GM18868 (cell line): ENCODE data around the gene FAM43A.
A peak's percentile ranks its signal among the peaks of the same experiment; 100 is the strongest.

Source experiments
- ATAC-seq: cut with Tn5 transposase; IDR thresholded peaks from one replicate; pipeline ENCODE4 v1.9.1; 2021; ENCODE audit warnings: mild to moderate bottlenecking, moderate library complexity; ENCODE audit not compliant: unreplicated experiment

Gene FAM43A, protein sequence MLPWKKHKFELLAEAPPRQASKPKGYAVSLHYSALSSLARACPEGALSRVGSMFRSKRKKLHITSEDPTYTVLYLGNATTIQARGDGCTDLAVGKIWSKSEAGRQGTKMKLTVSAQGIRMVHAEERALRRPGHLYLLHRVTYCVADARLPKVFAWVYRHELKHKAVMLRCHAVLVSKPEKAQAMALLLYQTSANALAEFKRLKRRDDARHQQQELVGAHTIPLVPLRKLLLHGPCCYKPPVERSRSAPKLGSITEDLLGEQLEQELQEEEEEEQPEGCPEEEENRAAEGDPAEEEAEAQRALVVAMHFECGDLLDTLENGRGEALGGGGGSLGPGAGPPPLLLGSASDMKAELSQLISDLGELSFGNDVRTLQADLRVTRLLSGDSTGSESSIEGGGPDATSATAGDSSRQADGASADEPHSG

DNA sequence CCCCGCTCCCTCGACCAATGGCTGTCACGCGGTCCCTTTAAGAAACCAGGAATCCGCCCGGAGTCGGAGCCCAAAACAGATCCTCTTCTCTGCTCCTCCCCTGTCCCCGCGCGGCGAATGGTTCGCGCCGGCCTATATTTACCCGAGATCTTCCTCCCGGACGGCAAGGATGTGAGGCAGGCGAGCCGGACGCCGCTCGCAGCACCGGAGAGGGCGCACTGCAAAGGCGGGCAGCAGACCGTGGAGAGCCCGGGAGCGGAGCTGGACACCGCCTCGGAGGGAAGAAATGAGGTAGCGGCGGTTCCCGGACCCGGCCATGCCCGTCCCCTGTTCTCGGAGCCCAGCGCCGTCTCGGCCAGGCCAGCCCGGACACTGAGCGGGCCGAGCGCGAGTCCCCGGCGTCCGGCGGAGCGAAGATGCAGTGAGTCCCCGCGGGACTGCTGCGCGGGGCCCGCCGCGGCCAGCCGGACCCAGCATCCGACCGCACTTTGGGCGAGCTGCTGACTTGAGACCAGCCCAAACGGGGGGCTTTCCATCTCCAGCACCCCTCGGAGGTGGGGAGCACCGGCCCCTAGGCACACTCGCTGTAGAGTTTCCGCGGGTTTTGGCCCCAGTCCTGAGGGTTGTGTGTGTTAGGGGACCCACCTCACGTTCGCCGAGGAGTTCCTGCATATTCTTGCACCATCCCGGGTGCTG is at the start of gene FAM43A:
TSS of gene FAM43A (plus strand) at position 166 of the 696 bp plus-strand sequence. CDS start 944 bp downstream, outside the sequence.
- peak; percentile 36 for ATAC-seq

DNA sequence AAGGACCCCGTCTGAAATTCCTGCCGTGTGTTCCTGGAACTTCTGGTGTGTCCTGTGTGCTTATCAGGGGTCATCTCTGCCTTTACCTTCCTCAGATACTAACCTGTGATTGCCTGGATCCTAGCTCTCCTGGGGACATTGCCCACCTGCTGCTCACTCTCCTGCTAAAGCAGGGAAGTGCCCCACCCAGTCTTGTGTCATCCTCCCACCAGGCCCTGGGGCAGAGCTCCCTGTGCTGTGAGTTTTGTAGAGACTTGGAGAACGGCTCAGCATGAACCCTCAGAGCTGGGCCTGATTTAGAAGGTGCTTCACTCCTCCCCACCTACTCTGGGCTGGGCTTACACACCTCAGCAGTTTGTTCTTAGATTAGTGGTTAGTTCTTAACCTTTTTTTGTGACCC is 48.6 kb upstream of the FAM43A start:
- ATAC-seq, result no peak

DNA sequence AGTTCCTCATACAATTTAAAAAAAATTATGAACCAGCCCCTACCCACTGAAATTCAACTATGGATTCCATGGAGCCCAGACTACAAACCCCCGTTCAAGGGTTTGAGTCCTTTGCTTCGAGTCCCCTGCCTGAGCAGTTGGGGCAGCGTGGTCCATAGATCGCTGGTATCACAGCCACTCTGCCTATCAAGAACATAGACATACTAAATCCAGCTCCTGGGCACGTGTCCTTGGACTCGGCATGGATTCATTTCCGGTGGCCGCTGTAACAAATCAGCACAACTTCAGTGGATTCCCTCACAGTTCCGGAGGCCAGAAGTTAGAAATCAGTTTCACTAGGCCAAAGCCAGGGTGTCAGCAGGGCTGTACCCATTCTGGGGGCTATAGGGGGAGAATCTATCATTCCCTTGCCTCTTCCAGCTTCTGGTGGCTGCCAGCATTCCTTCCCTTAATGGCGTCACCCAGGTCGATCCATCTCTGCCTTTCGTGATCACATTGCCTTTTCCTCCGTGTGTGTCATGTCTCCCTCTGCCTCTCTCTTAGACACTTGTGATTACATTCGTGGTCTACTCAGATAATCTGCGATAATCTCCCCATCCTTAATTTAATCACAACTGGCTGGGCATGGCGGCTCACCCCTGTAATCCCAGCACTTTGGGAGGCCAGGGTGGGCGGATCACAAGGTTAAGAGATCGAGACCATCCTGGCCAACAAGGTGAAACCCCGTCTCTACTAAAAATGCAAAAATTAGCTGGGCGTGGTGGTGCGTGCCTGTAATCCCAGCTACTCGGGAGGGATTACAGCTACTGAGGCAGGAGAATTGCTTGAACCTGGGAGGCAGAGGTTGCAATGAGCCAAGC is 47.9 kb upstream of the FAM43A start:
- no peak for ATAC-seq

DNA sequence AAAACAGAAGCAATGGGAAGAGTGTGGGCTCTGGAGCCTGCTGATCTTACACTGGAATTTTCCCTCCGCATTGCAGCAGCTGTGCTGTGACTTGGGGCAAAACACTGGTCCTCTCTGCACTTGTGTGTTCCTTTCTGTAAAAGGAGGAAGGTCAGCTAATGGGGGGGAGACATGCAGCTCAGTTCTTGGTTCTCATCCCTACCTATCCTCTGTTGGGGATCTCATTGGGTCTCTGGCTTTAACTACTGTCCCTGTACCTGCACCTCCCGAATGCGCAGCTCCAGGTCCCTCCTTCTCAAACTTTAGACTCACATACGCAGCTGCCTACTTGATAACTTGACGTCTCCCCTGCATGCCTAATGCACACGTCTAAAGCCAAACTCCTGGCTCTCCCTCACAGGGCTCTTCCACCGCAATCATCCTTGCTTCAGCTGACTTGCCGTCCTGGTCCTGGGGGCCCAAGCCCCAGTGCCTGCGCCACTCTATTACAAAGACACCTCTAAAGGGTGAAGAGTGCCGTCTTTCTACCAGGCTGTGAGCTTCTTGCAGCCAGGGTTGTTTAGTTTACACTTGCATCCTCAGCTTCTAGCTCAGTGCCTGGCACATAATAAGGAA is 46.6 kb upstream of the FAM43A start:
- ATAC-seq, result no peak

DNA sequence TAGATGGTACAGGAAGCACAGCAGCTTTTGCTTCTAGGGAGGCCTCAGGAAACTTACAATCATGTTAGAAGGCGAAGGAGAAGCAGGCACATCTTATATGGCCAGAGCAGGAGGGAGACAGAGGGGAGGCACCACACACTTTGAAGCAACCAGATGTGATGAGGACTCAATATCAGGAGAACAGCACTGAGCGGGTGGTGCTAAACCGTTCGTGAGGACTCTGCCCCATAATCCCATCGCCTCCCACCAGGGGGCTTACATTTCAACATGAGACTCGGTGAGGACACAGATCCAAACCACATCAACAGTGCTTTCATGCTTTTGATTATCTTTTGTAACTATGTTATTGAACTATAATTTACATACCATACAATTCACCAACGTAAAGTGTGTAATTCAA is 44.9 kb upstream of the FAM43A start:
- ATAC-seq, result no peak

DNA sequence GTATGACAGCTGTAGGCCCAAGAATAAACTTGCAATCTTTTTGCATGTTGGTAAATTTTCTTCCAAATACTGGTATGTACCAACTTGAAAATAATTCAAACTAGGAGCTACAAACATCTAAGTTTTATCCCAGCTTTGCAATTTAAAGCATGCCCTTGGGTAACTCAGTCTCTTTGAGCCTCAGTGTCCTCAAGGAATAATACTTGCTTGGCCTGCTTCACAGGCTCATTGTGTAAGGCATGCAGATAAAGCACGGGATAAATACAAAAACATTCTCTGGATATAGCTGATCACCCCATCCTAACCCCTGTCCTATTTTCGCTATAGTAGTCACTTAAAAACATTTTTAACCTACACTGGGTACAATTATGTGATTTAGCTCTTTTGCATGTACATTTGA is 42.9 kb upstream of the FAM43A start:
- no peak for ATAC-seq

DNA sequence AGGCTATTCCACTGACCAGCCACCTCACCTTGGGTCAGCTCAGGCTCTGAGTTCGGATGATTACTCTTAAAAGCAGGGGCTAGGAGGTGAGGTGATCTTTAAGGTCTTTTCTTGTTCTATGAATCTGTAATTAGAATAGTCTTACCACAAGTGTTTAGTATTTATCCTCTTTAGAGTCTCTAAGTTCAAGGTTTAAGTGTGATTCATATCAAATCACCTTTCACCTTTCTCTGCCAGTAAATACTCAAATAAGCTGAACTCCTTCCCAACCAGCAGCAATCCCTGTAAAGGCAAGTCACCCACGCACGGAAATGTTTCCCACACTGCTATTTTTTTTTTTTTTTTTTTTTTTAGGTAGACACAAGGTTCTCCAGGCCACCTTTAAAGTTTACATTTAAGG is 37.9 kb upstream of the FAM43A start:
- no peak for ATAC-seq

DNA sequence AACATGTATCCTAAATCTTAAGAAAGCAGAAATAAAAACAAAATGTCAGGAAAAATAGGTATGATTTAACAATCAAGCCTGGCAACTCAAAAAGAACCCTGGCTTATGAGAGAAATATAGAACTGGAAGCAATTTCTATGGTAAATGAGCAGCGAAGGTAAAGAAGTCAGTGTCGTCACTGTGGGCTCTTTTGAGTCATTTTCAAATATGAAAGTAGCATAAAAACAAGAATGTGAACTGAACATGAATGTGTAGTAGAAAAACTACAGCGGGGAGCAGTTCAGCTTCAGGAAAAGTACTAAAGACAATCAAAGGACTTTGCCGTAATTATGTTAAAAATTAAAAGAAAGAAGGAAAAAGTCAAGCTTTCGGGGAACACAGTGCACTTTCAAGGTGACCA is 31.2 kb upstream of the FAM43A start:
- peak; percentile 56 for ATAC-seq

DNA sequence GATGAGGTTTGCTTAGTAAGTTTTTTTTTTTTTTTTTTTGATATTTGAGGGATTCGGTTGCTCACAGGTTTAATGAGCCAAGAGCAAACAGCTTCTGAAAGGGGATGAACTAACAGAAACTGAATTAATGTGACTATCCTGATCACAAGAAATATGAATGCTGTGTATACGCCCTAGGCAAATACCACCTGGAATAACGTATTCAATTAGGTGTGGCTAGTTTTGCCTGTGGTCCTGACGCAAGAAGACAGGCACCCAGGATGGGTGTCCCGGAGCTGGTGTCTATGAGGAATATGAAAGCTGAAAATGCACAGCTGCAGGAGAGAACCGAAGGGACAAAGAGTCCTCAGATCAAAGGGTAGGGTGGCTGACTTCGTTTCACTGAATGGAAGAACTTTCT is 28.2 kb upstream of the FAM43A start:
- ATAC-seq, result no peak

DNA sequence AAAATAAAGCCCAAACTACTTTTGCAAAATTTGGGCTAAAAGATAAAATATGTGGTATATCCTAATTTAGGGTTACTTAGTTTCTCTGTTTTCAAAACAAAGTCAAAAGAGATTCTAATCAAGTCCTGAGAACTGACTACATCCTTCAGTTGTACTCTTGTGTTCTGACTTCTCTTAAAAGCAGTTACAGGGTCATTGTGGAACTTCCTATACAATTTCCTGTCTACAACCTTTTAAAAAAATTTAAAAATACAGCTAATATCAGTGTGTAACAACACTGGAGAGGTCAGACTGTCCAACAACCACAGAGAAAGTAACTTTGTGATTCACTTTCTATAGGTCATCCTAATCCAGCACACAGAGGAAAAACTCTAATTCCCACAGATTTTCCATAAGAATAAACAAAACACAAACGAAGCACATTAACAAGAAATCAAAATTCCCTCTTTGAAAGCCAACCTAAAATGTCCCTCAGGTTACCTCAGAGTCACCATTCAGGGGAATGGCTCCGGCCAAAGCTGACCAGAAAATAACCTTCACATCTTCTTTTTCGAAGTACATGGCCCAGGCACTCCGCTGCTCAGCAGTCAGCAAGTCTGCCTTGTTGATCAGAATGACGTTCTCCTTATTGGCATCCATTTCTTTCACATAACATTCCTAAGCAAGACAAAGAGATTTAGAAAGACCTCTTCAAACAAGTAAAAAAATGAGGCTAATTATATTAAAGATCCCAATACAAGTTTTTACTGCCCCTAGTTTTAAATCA is 27.0 kb upstream of the FAM43A start:
- no peak for ATAC-seq

DNA sequence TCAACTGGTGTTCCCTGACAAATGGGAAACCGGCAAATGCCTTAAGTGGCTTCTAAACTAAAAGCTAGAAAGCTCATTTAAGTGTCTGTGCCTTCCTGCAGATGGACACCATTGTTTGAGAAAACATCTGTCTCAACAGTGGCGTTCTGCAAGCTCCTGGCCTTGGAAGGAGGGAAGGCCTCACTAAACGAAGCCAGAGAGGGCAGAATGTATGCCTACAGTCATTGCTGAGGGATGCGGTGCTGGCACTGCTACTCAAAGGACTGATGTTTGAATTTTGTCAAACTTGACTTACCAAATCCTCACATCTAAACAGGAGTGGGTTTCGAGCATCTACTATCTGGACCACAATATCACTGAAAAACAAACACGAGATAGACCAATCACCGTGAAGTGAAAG is 25.9 kb upstream of the FAM43A start:
- no peak for ATAC-seq

DNA sequence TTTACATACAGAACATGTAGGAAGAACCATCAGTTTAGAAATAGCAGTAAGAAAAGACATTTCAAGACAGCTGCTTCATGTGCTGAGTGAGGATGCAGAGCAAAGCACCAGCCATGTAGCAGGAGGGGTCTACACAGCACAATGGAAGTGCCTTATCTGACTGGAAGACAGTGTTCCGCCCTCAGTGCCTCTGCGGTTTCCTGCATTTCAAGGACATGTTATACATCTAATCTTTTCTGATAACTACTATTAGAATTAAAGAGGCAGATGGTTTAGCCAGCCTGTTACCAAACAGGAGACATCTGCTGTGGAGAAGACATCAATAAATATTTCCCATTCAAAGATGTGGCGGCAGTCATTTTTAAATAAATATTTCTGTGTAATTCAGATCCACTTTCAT is 24.3 kb upstream of the FAM43A start:
- ATAC-seq, result no peak

DNA sequence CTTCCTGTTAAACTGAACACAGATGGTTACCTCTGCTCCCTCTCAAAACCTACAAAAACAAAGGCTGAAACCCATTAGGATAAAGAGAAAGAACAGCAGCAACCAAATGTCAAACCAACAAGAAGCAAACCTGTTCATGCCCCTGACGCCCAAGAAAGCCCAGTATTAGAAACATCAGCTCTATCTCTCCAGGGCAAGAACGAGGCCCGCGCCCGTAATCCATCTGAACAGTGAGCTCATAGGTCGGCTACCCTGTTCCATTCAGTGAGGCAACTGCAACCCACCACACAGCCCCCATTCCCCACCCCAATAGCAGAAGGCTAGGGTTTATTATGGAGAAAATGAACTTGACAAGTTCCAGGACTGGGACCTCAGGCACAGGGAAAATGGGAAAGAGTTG is 23.7 kb upstream of the FAM43A start:
- no peak for ATAC-seq

DNA sequence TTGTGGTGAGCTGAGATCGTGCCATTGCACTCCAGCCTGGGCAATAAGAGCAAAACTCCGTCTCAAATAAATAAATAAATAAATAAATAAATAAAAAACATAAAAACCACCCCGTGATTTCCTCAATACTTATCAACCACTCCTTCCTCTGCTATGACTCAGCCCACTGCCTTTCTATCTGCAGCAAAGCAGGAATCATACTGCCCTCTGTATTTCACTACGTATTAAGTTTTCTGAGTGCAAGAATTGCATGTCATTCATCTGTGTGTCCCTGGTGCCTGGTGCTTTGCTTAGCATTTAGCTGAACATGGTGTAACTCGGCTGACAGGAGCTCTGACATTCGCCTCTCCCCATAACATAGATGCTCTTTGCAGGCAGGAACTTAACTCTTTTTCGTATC is 20.8 kb upstream of the FAM43A start:
- ATAC-seq, result no peak

DNA sequence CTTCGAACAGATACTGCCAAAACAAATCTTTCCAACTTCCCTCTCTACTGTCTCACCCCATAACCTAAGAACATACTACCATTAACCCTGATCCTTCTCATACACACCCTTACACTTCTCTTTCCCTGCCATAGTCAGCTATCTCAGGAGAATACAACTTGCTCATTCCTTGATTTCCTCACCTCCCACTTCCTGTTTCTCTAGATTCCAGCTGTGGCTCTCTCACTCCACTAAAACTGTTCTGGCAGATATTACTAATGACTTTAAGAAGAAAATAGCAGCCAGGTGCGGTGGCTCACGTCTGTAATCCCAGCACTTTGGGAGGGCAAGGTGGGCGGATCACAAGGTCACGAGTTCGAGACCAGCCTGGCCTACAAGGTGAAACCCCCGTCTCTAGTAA is 18.3 kb upstream of the FAM43A start:
- ATAC-seq, result no peak

DNA sequence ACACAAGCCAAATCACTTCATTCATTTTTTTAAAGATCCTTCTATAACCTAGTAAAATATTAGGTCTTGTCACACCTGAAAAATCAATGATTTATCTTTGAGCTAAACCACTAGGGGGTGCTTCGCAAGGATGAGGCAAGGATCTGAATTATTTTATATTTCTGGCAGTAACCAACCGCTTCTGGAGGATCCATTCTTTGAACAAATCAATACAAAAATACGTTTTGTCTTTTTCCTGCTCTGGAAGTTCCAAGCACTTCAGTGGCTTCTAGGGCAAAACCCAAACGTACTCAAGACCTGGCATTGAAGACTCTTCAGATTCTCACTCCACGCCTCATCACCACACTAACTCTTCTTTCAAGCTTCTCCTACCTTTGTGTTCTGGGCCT is 14.2 kb upstream of the FAM43A start:
- peak; percentile 16 for ATAC-seq

DNA sequence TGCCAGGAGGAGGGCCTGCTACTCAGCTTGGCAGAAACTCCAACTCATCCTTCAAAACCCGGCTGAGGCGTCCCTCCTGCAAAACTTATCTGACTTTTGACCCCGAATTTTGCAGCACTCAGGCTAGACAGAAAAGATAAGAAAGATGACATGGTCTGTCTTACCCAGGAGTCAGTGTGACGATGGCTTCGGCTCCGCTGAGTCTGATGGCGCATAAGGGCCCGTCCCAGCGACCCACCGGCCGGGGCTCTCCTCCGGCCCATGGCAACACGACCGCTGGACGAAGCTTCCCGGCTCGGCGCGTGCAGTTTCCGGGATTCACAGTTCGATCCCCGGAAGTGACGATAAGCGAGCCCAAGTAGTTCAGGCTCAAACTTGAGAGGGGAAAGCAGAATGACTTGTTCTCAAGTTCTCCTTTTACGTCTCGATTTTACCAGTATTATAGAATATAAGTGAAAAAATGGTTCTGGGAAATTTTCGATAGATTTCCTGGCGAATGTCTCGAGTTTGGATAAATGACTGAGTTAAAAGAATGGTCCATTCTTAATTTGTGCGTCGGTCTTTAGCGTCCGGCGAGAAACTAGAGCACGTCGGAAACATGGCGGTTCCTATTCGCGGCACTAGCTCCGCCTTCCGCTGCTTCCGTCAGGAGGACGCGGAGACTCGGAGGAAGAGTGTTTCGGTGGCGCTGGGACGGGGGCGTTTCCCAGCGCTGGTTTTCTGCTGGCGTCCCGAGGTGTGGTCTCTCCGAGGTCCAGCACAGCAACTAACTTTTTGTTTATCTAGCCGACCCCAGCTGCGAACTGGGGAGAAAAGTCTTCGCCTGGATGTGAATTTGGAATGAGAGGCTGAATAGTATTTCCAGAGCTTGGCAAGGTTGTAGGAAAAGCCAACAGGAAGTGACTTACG is 13.5 kb upstream of the FAM43A start, which contains the start of gene LSG1:
TSS of gene LSG1 (minus strand) at position 292 of the 909 bp plus-strand sequence. CDS start at position 263, 29 bp downstream.
- ATAC-seq, result peak; percentile 90

DNA sequence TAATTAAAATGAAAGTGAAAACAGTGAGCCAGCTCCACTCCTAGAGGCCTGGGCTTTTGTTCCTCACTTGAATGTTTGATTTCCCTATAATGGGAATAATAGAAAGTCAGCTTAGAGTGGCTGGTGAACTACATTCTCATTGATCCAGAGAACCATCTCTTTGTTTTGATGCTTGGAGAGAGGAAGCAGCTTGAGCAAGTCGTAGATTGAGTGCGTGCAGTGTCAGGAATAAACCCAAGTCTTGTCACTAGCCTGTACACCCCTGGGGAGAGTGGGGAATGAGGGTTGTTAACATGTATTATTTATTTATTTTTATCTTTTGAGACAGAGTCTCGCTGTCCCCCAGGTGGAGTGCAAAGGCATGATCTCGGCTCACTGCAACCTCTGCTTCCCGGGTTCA is 12.8 kb upstream of the FAM43A start:
- no peak for ATAC-seq

DNA sequence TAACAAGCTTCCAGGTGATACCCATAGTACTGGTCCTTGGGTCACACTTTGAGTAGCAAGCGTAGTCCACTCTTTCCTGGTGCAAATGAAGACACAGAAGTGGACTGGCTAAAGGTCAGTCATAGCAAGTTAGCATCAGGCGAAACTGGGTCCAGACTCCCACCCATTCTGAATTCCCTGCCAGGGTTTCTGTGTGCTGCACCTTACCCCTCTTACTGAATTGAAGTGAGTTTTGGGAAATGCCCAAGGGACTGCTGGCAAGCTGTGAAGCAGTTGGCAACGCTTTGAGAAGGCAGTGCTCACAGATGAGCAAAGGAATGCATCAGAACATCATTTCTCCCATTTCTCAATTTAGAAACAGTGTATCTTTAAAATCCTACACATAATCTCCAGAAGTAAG is 11.9 kb upstream of the FAM43A start:
- no peak for ATAC-seq
